Kidney (tissue), 14 donors: ENCODE results near the gene ASCC3. TPM values are rescaled to one million over a fixed set of nuclear protein-coding genes. Genes with fewer than 3 reads are reported as not detected.

ENCODE experiments used
- DNase-seq, 5 donors: peaks; one replicate each; pipeline ENCODE4 v3.0.0-alpha.2; 2013 to 2020
- FAIRE-seq: peaks from 2 replicates; lab custom pipeline; 2012; peaks lifted over from hg19 to GRCh38; lab: Jason Lieb, UNC
- H3K27ac ChIP-seq, 2 donors: one replicate each; pipeline ENCODE4 v1.7.0; 2013; ENCODE audit warnings: low read depth in 2 of 2, low read length in 2 of 2, inconsistent platforms in 1 of 2
- H3K27me3 ChIP-seq: one replicate; pipeline ENCODE4 v1.7.1; 2013; ENCODE audit warnings: low read length, inconsistent platforms; ENCODE audit not compliant: control insufficient read depth, insufficient read depth
- H3K36me3 ChIP-seq, 3 donors: one replicate each; pipeline versions ENCODE4 v1.7.0 to v1.7.1; 2013; ENCODE audit warnings: low read length in 3 of 3, control low read depth in 1 of 3, inconsistent platforms in 1 of 3; ENCODE audit not compliant: insufficient read depth in 3 of 3, control insufficient read depth in 2 of 3
- H3K4me1 ChIP-seq, 3 donors: one replicate each; pipeline versions ENCODE4 v1.7.0 to v1.7.1; 2013; ENCODE audit warnings: low read length in 3 of 3, inconsistent platforms in 1 of 3, low read depth in 1 of 3; ENCODE audit not compliant: control insufficient read depth in 2 of 3, insufficient read depth in 2 of 3
- H3K4me3 ChIP-seq, 3 donors: one replicate each; pipeline versions ENCODE4 v1.7.0 to v1.8.1; 2013; ENCODE audit warnings: low read length in 3 of 3, control low read depth in 1 of 3, inconsistent platforms in 1 of 3
- H3K9ac ChIP-seq, 3 donors: one replicate each; pipeline versions ENCODE4 v1.7.0 to v1.7.1; 2013; ENCODE audit warnings: low read length in 3 of 3, control low read depth in 1 of 3, inconsistent platforms in 1 of 3
- H3K9me3 ChIP-seq, 3 donors: one replicate each; pipeline versions ENCODE4 v1.7.0 to v1.7.1; 2013; ENCODE audit warnings: low read length in 3 of 3, control low read depth in 1 of 3, inconsistent platforms in 1 of 3; ENCODE audit not compliant: control insufficient read depth in 2 of 3, insufficient read depth in 1 of 3
- intact Hi-C: fragments of 100-400 bp; cut with DNase I; formaldehyde crosslinking; loops from one replicate; pipeline ENCODE4 v1.11.1; 2022
- polyA plus RNA-seq: library from polyadenylated mRNA; stranded (reverse); fragments of 350-450 nt; fragmentation: Illumina TruSeq; extraction: RNeasy Lipid Tissue Mini Kit (QIAGEN cat#74804); gene quantifications from one replicate; pipeline ENCODE4 v1.2.3, GENCODE V29; 2014; ENCODE audit warnings: low read depth, low replicate concordance; ENCODE audit not compliant: insufficient read depth
- total RNA-seq: library from RNA; stranded (reverse); fragmentation: NEBNext Ultra II Directional; extraction: Animal tissue kit (Norgen Biotek cat#: 25700); gene quantifications from one replicate; pipeline ENCODE4 v1.2.1, GENCODE V29; 2021
- TF ChIP-seq, protein P1 (sequence below): IDR thresholded peaks from 3 replicates; pipeline ENCODE4 v1.5.1; 2012; ENCODE audit warnings: mild to moderate bottlenecking, moderate library complexity, borderline replicate concordance; ENCODE audit not compliant: insufficient read depth; ENCODE audit errors: extremely low read depth
- donor health status: control.
- donor health status: control.
- donor health status: control.
- donor health status: control.
- donor health status: control.
- donor health status: DM: yes; HTN: yes; CAD: no.
- donor health status: Normal renal cell carcinoma (clear cell type).

Gene ASCC3
- total and polyA plus RNA-seq, 2 donors from 2014 or later: 7.7 to 31.7 TPM

DNA sequence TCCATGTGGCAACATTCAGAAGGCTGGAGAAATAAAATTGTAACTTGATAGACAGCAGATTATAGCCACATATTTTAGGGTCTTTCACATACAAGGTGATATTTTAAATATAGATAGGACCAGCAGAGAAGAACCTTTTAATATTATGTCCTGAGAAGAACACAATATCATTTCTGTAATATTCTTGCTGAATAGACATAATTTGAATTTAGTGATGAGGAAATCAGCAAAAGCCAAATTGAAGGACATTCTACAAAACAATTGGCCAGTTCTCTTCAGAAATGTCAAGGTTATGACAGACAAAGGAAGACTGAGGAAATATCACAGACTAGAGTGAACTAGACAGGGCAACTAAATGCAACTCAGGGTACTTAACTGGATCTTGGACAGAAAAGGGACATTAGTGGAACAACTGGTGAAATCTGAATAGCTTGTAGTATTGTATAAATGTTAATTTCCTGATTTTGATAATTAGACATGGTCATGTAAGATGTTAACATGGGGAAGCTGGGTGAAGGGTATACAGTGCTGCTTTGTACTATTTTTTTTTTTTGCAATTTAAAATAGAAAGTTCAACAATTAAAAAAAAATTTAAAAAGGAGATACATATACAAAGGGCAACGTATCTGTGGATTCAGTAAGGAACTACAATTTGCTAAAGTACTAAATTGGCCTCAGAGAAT is 281.9 kb downstream of the ASCC3 start:
- TF ChIP-seq, protein P1, sequence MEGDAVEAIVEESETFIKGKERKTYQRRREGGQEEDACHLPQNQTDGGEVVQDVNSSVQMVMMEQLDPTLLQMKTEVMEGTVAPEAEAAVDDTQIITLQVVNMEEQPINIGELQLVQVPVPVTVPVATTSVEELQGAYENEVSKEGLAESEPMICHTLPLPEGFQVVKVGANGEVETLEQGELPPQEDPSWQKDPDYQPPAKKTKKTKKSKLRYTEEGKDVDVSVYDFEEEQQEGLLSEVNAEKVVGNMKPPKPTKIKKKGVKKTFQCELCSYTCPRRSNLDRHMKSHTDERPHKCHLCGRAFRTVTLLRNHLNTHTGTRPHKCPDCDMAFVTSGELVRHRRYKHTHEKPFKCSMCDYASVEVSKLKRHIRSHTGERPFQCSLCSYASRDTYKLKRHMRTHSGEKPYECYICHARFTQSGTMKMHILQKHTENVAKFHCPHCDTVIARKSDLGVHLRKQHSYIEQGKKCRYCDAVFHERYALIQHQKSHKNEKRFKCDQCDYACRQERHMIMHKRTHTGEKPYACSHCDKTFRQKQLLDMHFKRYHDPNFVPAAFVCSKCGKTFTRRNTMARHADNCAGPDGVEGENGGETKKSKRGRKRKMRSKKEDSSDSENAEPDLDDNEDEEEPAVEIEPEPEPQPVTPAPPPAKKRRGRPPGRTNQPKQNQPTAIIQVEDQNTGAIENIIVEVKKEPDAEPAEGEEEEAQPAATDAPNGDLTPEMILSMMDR: no peak
- Histone ChIP-seq H3K36me3 (no peaks in the 10 kb centered on the region), H3K9me3 (no peaks in the 10 kb centered on the region), H3K27ac (no peak overlapping the region), H3K9ac (no peak overlapping the region), H3K4me1 (no peaks in the 10 kb centered on the region), H3K4me3 (no peak overlapping the region), H3K27me3 (no peaks in the 10 kb centered on the region)
- FAIRE-seq (no peak), DNase-seq (no peak)
- intact Hi-C loops: no loop called here

DNA sequence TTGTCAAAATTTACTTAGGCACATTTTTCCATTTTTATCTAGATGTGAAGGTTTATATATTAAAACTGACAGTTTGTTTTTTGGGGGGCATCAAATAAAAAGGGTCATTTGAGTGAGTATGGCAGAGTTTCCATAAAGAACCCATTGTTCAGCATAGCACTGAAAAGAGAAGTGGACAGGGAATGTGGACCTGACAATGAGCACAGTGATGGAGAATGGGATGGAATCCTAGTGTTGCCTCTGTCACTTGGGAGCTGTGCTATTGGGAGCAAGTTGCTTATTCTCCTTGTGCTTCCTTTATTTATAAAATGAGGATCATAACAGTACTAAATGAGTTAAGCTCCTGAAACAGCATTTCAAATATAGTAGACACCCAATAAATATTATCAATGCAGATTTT is 285.7 kb downstream of the ASCC3 start:
- Histone ChIP-seq H3K9ac (no peak overlapping the region), H3K27me3 (no peaks in the 10 kb centered on the region), H3K4me3 (no peak overlapping the region), H3K36me3 (no peaks in the 10 kb centered on the region), H3K27ac (no peak overlapping the region), H3K9me3 (no peaks in the 10 kb centered on the region), H3K4me1 (no peaks in the 10 kb centered on the region)
- no peak for DNase-seq
- intact Hi-C loops: no loop called here
- TF ChIP-seq, protein P1: no peak
- no peak for FAIRE-seq

- DNase-seq (peak in 1 of 5 donors; percentile 5), FAIRE-seq (no peak)
- no peak overlapping the region for H3K27ac ChIP-seq
- H3K4me1 ChIP-seq: no peaks in the 10 kb centered on the region
- intact Hi-C loops: no loop called here
- no peaks in the 10 kb centered on the region for H3K9me3 ChIP-seq
- no peaks in the 10 kb centered on the region for H3K27me3 ChIP-seq
- TF ChIP-seq, protein P1: no peak
- H3K9ac ChIP-seq: no peak overlapping the region
- H3K36me3 ChIP-seq: no peaks in the 10 kb centered on the region
- no peak overlapping the region for H3K4me3 ChIP-seq
Measured at GRCh38 chr6:100593522-100593921, 287.6 kb downstream of the ASCC3 start.
